ENCODE data around the gene BTG2.
"Not testable (repeated sequence)": the region's sequence is repeated elsewhere in the genome, so short reads cannot be mapped to it uniquely, and the experiment has no call there.

BTG2 gene

GRCh38 chr1:203304919-203305808 is at the start of gene BTG2:
Gene BTG2 (plus strand): TSS chr1:203305519. CDS start chr1:203305607, 88 bp downstream.
- peak; percentile 87 for DNase-seq

GRCh38 chr1:203256636-203257035 is 48.7 kb upstream of the BTG2 start:
- not testable (repeated sequence) for DNase-seq

- no peak for DNase-seq
These were observed 41.8 kb upstream of the BTG2 start for GRCh38 chr1:203263496-203263895.

- DNase-seq, result no peak
These were observed 41.2 kb upstream of the BTG2 start for GRCh38 chr1:203264052-203264501.

GRCh38 chr1:203265541-203265940 is 39.8 kb upstream of the BTG2 start:
- no peak for DNase-seq

- DNase-seq, result not testable (repeated sequence)
These were observed 39.2 kb upstream of the BTG2 start for GRCh38 chr1:203266140-203266539.

- peak; percentile 63 for DNase-seq
These were observed 37.9 kb upstream of the BTG2 start for GRCh38 chr1:203267347-203267846.

GRCh38 chr1:203267912-203268311 is 37.4 kb upstream of the BTG2 start:
- DNase-seq, result no peak

- peak; percentile 44 for DNase-seq
These were observed 36.2 kb upstream of the BTG2 start for GRCh38 chr1:203268901-203269653.

GRCh38 chr1:203269654-203270020 is 35.7 kb upstream of the BTG2 start:
- no peak for DNase-seq

- DNase-seq, result no peak
These were observed 34.9 kb upstream of the BTG2 start for GRCh38 chr1:203270448-203270847.

GRCh38 chr1:203271018-203271743 is 34.1 kb upstream of the BTG2 start:
- no peak for DNase-seq

GRCh38 chr1:203271962-203272632 is 33.2 kb upstream of the BTG2 start:
- DNase-seq, result no peak

- no peak for DNase-seq
These were observed 32.6 kb upstream of the BTG2 start for GRCh38 chr1:203272633-203273205.

GRCh38 chr1:203273206-203273868 is 32.0 kb upstream of the BTG2 start:
- peak; percentile 67 for DNase-seq

GRCh38 chr1:203273869-203274602 is 31.3 kb upstream of the BTG2 start:
- no peak for DNase-seq

- no peak for DNase-seq
These were observed 30.5 kb upstream of the BTG2 start for GRCh38 chr1:203274603-203275381.

GRCh38 chr1:203275656-203276272 is 29.6 kb upstream of the BTG2 start:
- DNase-seq, result no peak

GRCh38 chr1:203276408-203276807 is 28.9 kb upstream of the BTG2 start:
- DNase-seq, result no peak

All from NCI-H2029 (cell line).